K562 (cell line): ENCODE measurements around the gene MIDN. TPM values are rescaled to one million over a fixed set of nuclear protein-coding genes. Genes with fewer than 3 reads are reported as not detected.

Source experiments
- BRD9 ChIP-seq: fragments of 450-650 bp; IDR thresholded peaks from 2 replicates; pipeline ENCODE4 v1.6.1; 2018; ENCODE audit warnings: low read depth; ENCODE audit not compliant: partially characterized antibody
- EGR1 ChIP-seq: fragments of 450-650 bp; conservative IDR thresholded peaks from 2 replicates; pipeline ENCODE4 v1.6.1; 2017; ENCODE audit warnings: mild to moderate bottlenecking
- EWSR1 ChIP-seq: fragments of 450-650 bp; IDR thresholded peaks from 2 replicates; pipeline ENCODE4 v1.6.1; 2018; ENCODE audit warnings: borderline replicate concordance, mild to moderate bottlenecking, low read depth, moderate library complexity; ENCODE audit not compliant: partially characterized antibody
- FOXJ2 ChIP-seq: fragments of 200-800 bp; sonication (Bioruptor generic); IDR thresholded peaks from 2 replicates; pipeline ENCODE4 v1.6.1; 2016; ENCODE audit warnings: missing genetic modification characterization, missing compliant biosample characterization
- FOXJ3 ChIP-seq: sonication (generic); formaldehyde crosslinking; IDR thresholded peaks from 2 replicates; pipeline ENCODE4 v1.4.0; 2020; ENCODE audit warnings: mild to moderate bottlenecking, missing genetic modification reagents
- GATAD2A ChIP-seq: fragments of 450-650 bp; IDR thresholded peaks from 2 replicates; pipeline ENCODE4 v1.6.1; 2017
- ILK ChIP-seq: fragments of 450-650 bp; IDR thresholded peaks from 2 replicates; pipeline ENCODE4 v1.6.1; 2016; ENCODE audit warnings: missing genetic modification characterization, low read depth, mild to moderate bottlenecking, missing compliant biosample characterization, moderate library complexity, borderline replicate concordance
- MAFK ChIP-seq: IDR thresholded peaks from 2 replicates; pipeline ENCODE4 v1.6.1; 2011; ENCODE audit warnings: low read length, improper control_type of control experiment
- MAZ ChIP-seq, 2 experiments: fragments of 450-650 bp in 1 of 2; sonication (generic) in 1 of 2; formaldehyde crosslinking; IDR thresholded peaks in 1 of 2; conservative IDR thresholded peaks in 1 of 2; 2 replicates each; pipeline versions ENCODE4 v1.4.0 to v1.5.0; 2020; ENCODE audit warnings: mild to moderate bottlenecking in 1 of 2, missing genetic modification reagents in 1 of 2
- NR2C2 ChIP-seq, 2 experiments: fragments of 200-800 bp in 1 of 2; sonication (Bioruptor generic) in 1 of 2; sonication (generic) in 1 of 2; formaldehyde crosslinking in 1 of 2; IDR thresholded peaks; 2 replicates each; pipeline versions ENCODE4 v1.6.1 to v1.8.0; 2016 to 2022; ENCODE audit warnings: mild to moderate bottlenecking in 1 of 2, missing compliant biosample characterization in 1 of 2, missing genetic modification characterization in 1 of 2, missing genetic modification reagents in 1 of 2
- NR2F6 ChIP-seq: fragments of 450-650 bp; formaldehyde crosslinking; IDR thresholded peaks from 2 replicates; pipeline ENCODE4 v1.4.0; 2020; ENCODE audit warnings: mild to moderate bottlenecking
- STAT5A ChIP-seq: IDR thresholded peaks from 2 replicates; pipeline ENCODE4 v1.6.1; 2012; ENCODE audit warnings: low read length, inconsistent platforms, borderline replicate concordance
- ZKSCAN1 ChIP-seq: fragments of 150-350 bp; IDR thresholded peaks from 2 replicates; pipeline ENCODE4 v1.6.1; 2016; ENCODE audit warnings: low read depth, low read length
- ZKSCAN3 ChIP-seq: fragments of 250-450 bp; sonication (Bioruptor Pico); IDR thresholded peaks from 2 replicates; pipeline ENCODE4 v1.4.0; 2020
- ZNF507 ChIP-seq: conservative IDR thresholded peaks from 2 replicates; pipeline ENCODE4 v1.6.1; 2017; ENCODE audit warnings: missing genetic modification characterization, missing compliant biosample characterization
- ZNF586 ChIP-seq: fragments of 450-650 bp; formaldehyde crosslinking; conservative IDR thresholded peaks from 2 replicates; pipeline ENCODE4 v1.4.0; 2020; ENCODE audit warnings: mild to moderate bottlenecking, moderate library complexity
- ZNF766 ChIP-seq: fragments of 200-800 bp; sonication (Bioruptor generic); conservative IDR thresholded peaks from 2 replicates; pipeline ENCODE4 v1.6.1; 2016; ENCODE audit warnings: missing genetic modification characterization, missing compliant biosample characterization
- ZNF79 ChIP-seq: fragments of 250-450 bp; sonication (Bioruptor Pico); IDR thresholded peaks from 2 replicates; pipeline ENCODE4 v1.4.0; 2020; ENCODE audit warnings: low read depth, mild to moderate bottlenecking, moderate library complexity
- polyA plus RNA-seq, 8 experiments: library from polyadenylated mRNA; depleted of rRNA in 4 of 8; stranded (reverse) in 5 of 8; unstranded in 3 of 8; fragments of >200 nt; fragmentation: Nextera tagmentation in 2 of 8; fragmentation: Illumina TruSeq in 1 of 8; extraction: Ambion mirVana in 2 of 8; extraction: Trizol in 1 of 8; gene quantifications; 2 replicates each; pipeline versions ENCODE4 v1.2.1 to v1.2.3, GENCODE V29; 2011 to 2014; ENCODE audit warnings: inconsistent platforms in 1 of 8, missing spikeins in 1 of 8
- total RNA-seq, 7 experiments: library from RNA; depleted of rRNA in 6 of 7; stranded (reverse); fragments of >200 nt in 6 of 7; fragmentation: Illumina TruSeq in 2 of 7; extraction: Trizol in 2 of 7; gene quantifications; 2 replicates each; pipeline versions ENCODE4 v1.2.1 to v1.2.3, GENCODE V29; 2011 to 2021; ENCODE audit warnings: low replicate concordance in 1 of 7
- TF ChIP-seq, protein P1 (sequence below): fragments of 250-450 bp; sonication (Bioruptor Pico); IDR thresholded peaks from 2 replicates; pipeline ENCODE4 v1.4.0; 2020; ENCODE audit warnings: mild to moderate bottlenecking, moderate library complexity, borderline replicate concordance
- TF ChIP-seq, protein P2 (sequence below): fragments of 450-650 bp; IDR thresholded peaks from 2 replicates; pipeline ENCODE4 v1.6.1; 2017; ENCODE audit warnings: mild to moderate bottlenecking, moderate library complexity
- TF ChIP-seq, protein P3 (sequence below): fragments of 450-650 bp; IDR thresholded peaks from 2 replicates; pipeline ENCODE4 v1.6.1; 2016; ENCODE audit warnings: low read depth, mild to moderate bottlenecking, moderate library complexity
- TF ChIP-seq, protein P4 (sequence below): sonication (generic); formaldehyde crosslinking; IDR thresholded peaks from 2 replicates; pipeline ENCODE4 v1.8.0; 2022; ENCODE audit warnings: mild to moderate bottlenecking, missing genetic modification reagents

Gene MIDN
- total and polyA plus RNA-seq, 9 of the 15 experiments (the other 6 are each of a cell fraction or from before 2014, with no cell fraction given), result 0.17 to 120 (median 10.1) TPM

DNA sequence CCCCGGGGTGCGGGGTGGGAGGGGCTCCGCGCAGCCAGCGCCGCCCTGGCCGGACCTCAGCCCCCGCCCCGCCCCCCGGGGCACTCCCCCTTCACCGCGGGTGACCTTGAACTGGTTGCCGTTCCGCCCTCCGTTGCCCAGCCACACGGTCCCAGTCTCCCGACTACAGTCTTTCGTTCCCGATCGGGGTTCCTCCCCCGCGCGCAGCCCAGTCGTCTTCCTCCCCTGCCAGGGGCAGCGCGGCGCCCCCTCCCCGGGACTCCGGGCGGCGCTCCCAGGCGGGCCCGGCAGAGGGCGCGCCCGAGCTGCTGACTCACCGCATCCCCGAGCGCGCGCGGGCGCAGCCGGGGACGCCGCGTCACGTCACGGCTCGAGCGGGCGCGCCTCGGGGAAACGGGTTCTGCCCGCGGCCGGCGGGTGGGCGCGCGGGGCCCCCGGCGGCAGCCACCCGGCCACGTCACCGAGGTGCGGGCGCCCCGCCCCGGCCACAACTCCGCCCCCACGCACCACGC is 459 bp downstream of the MIDN start (continued):
- TF ChIP-seq ZKSCAN3 (no peak), ZNF79 (no peak), ZNF507 (tag) (no peak), ILK (tag) (no peak), GATAD2A (peak; percentile 58; the same call in 1 of the 2 replicates), MAZ (CRISPR knock-in tag; conservative IDR thresholded peaks at IDR 0.05 in 1 of 2, IDR thresholded peaks at IDR 0.05 in 1 of 2) (peak; percentile 49 to 85), ZNF766 (CRISPR knock-in tag) (peak; percentile 13; the same call in 1 of the 2 replicates), NR2F6 (no peak), MAFK (no peak), EGR1 (peak; percentile 74), ZNF586 (CRISPR knock-in tag) (no peak), EWSR1 (no peak), NR2C2 (CRISPR knock-in tag; IDR thresholded peaks at IDR 0.05) (no peak), NR2C2 (tag; IDR thresholded peaks at IDR 0.05) (0 out of 2 replicates have a peak, but pooled peaks have one; percentile 46), ZKSCAN1 (no peak), FOXJ2 (no peak), STAT5A (0 out of 2 replicates have a peak, but pooled peaks have one; percentile 9), FOXJ3 (CRISPR knock-in tag) (no peak), BRD9 (no peak)
- TF ChIP-seq, protein P1, sequence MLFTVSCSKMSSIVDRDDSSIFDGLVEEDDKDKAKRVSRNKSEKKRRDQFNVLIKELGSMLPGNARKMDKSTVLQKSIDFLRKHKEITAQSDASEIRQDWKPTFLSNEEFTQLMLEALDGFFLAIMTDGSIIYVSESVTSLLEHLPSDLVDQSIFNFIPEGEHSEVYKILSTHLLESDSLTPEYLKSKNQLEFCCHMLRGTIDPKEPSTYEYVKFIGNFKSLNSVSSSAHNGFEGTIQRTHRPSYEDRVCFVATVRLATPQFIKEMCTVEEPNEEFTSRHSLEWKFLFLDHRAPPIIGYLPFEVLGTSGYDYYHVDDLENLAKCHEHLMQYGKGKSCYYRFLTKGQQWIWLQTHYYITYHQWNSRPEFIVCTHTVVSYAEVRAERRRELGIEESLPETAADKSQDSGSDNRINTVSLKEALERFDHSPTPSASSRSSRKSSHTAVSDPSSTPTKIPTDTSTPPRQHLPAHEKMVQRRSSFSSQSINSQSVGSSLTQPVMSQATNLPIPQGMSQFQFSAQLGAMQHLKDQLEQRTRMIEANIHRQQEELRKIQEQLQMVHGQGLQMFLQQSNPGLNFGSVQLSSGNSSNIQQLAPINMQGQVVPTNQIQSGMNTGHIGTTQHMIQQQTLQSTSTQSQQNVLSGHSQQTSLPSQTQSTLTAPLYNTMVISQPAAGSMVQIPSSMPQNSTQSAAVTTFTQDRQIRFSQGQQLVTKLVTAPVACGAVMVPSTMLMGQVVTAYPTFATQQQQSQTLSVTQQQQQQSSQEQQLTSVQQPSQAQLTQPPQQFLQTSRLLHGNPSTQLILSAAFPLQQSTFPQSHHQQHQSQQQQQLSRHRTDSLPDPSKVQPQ, result no peak
- TF ChIP-seq, protein P2, sequence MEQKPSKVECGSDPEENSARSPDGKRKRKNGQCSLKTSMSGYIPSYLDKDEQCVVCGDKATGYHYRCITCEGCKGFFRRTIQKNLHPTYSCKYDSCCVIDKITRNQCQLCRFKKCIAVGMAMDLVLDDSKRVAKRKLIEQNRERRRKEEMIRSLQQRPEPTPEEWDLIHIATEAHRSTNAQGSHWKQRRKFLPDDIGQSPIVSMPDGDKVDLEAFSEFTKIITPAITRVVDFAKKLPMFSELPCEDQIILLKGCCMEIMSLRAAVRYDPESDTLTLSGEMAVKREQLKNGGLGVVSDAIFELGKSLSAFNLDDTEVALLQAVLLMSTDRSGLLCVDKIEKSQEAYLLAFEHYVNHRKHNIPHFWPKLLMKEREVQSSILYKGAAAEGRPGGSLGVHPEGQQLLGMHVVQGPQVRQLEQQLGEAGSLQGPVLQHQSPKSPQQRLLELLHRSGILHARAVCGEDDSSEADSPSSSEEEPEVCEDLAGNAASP, result no peak
- TF ChIP-seq, protein P3, sequence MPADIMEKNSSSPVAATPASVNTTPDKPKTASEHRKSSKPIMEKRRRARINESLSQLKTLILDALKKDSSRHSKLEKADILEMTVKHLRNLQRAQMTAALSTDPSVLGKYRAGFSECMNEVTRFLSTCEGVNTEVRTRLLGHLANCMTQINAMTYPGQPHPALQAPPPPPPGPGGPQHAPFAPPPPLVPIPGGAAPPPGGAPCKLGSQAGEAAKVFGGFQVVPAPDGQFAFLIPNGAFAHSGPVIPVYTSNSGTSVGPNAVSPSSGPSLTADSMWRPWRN, result no peak
- TF ChIP-seq, protein P4, sequence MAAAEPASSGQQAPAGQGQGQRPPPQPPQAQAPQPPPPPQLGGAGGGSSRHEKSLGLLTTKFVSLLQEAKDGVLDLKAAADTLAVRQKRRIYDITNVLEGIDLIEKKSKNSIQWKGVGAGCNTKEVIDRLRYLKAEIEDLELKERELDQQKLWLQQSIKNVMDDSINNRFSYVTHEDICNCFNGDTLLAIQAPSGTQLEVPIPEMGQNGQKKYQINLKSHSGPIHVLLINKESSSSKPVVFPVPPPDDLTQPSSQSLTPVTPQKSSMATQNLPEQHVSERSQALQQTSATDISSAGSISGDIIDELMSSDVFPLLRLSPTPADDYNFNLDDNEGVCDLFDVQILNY (CRISPR knock-in tag), result no peak; the same call in 1 of the 2 replicates
